Glutamatergic neuron (in vitro differentiated cells): ENCODE data around the gene PDCL2. TPM values are rescaled to one million over a fixed set of nuclear protein-coding genes. Genes with fewer than 3 reads are reported as not detected.
"Not testable (repeated sequence)": the region's sequence is repeated elsewhere in the genome, so short reads cannot be mapped to it uniquely, and the experiment has no call there.

Experiments used
- DNase-seq: peaks from one replicate; pipeline ENCODE4 v3.0.0; 2022
- H3K27ac Mint-ChIP-seq: one replicate; pipeline ENCODE4 v1.8.0; 2020; ENCODE audit warnings: mild to moderate bottlenecking, mixed read lengths, inconsistent platforms; ENCODE audit not compliant: unreplicated experiment
- H3K27me3 Mint-ChIP-seq: one replicate; pipeline ENCODE4 v1.8.0; 2020; ENCODE audit warnings: mild to moderate bottlenecking, moderate library complexity, mixed read lengths, inconsistent platforms; ENCODE audit not compliant: unreplicated experiment
- H3K36me3 Mint-ChIP-seq: one replicate; pipeline ENCODE4 v1.8.0; 2020; ENCODE audit warnings: mild to moderate bottlenecking, mixed read lengths, inconsistent platforms; ENCODE audit not compliant: unreplicated experiment
- H3K4me1 Mint-ChIP-seq: one replicate; pipeline ENCODE4 v1.8.0; 2020; ENCODE audit warnings: mild to moderate bottlenecking, low read depth, mixed read lengths, inconsistent platforms; ENCODE audit not compliant: unreplicated experiment
- H3K4me3 Mint-ChIP-seq: one replicate; pipeline ENCODE4 v1.8.0; 2020; ENCODE audit warnings: mild to moderate bottlenecking, mixed read lengths, inconsistent platforms; ENCODE audit not compliant: unreplicated experiment
- H3K9me3 Mint-ChIP-seq: one replicate; pipeline ENCODE4 v1.8.0; 2020; ENCODE audit warnings: mild to moderate bottlenecking, moderate library complexity, mixed read lengths, inconsistent platforms; ENCODE audit not compliant: unreplicated experiment
- total RNA-seq: library from RNA; stranded (reverse); fragmentation: NEBNext Ultra II Directional; extraction: Animal tissue kit (Norgen Biotek cat#: 25700); gene quantifications from one replicate; pipeline ENCODE4 v1.2.1, GENCODE V29; 2021; ENCODE audit not compliant: unreplicated experiment
- TF ChIP-seq, protein P1 (sequence below): fragments of 200-600 bp; sonication (generic); IDR thresholded peaks from one replicate; pipeline ENCODE4 v1.5.0; 2021; ENCODE audit not compliant: partially characterized antibody, unreplicated experiment

Gene PDCL2
- total RNA-seq, 1 donor from 2014 or later = not detected

DNA sequence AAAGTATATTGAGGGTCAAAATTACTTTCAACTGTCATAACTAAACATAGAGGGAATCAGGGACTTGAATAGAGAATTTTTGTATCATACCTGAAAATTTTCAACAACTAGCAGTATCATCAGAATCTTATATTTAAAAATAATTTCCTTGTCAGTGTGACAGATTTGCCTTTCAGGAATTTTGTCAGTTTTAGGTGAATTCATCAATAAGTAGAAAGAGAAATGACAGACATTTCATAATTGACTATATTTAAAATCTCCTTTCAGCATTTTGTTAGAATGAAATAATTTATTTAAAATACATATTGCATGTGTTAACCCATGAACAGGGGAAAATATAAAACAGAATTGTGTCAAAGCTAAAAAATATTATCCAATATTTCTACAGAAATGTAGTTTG lies 8.6 kb upstream of the PDCL2 start:
- no peak overlapping the region for H3K4me3 Mint-ChIP-seq
- H3K27me3 Mint-ChIP-seq = no peaks in the 10 kb centered on the region
- H3K36me3 Mint-ChIP-seq = no peaks in the 10 kb centered on the region
- no peak for DNase-seq
- H3K27ac Mint-ChIP-seq = no peak overlapping the region
- no peaks in the 10 kb centered on the region for H3K4me1 Mint-ChIP-seq
- no peaks in the 10 kb centered on the region for H3K9me3 Mint-ChIP-seq
- TF ChIP-seq, protein P1, sequence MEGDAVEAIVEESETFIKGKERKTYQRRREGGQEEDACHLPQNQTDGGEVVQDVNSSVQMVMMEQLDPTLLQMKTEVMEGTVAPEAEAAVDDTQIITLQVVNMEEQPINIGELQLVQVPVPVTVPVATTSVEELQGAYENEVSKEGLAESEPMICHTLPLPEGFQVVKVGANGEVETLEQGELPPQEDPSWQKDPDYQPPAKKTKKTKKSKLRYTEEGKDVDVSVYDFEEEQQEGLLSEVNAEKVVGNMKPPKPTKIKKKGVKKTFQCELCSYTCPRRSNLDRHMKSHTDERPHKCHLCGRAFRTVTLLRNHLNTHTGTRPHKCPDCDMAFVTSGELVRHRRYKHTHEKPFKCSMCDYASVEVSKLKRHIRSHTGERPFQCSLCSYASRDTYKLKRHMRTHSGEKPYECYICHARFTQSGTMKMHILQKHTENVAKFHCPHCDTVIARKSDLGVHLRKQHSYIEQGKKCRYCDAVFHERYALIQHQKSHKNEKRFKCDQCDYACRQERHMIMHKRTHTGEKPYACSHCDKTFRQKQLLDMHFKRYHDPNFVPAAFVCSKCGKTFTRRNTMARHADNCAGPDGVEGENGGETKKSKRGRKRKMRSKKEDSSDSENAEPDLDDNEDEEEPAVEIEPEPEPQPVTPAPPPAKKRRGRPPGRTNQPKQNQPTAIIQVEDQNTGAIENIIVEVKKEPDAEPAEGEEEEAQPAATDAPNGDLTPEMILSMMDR = no peak

DNA sequence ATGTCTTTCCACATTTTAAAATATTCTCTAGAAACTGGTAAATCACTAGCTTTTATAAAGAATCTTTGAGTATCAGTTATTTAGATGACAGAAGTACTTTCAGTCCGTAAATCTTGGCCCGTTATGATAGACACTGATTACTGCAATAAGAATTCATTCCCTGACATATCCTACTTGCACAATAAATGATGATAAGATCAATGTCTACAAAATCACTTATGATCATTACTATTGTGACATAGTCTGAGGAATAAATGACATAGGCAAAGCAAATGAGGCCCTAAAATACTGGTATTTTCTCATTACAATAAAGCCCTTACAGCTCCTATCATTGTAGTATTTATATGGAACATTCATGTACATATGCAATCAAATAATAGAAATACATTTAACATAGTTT lies 6.6 kb upstream of the PDCL2 start:
- no peak overlapping the region for H3K4me3 Mint-ChIP-seq
- DNase-seq = no peak
- no peaks in the 10 kb centered on the region for H3K9me3 Mint-ChIP-seq
- H3K27me3 Mint-ChIP-seq = no peaks in the 10 kb centered on the region
- TF ChIP-seq, protein P1 = no peak
- no peaks in the 10 kb centered on the region for H3K36me3 Mint-ChIP-seq
- H3K4me1 Mint-ChIP-seq = no peaks in the 10 kb centered on the region
- H3K27ac Mint-ChIP-seq = no peak overlapping the region

DNA sequence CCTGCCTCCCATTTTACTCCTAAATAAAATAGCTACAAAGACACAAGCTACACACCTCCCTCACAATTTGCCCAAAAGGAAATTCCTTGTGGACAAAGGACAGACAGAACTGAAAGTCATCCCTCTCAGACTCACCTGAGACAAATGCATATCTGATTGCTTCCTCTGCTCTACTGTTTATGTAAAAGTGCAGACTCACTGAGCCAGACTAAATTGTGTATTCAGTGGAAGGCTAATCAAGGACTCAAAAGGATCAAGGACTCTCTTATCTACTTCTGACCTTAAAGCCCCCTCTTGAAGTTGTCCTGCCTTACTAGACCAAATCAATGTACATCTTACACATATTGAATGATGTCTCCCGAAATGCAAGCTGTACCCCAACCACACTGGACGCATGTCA lies 3.9 kb downstream of the PDCL2 start:
- no peak for DNase-seq
- no peaks in the 10 kb centered on the region for H3K27me3 Mint-ChIP-seq
- TF ChIP-seq, protein P1 = no peak
- H3K4me3 Mint-ChIP-seq = no peak overlapping the region
- no peak overlapping the region for H3K27ac Mint-ChIP-seq
- H3K9me3 Mint-ChIP-seq = peaks cover 3% of the 10 kb centered on the region
- peaks cover 17% of the 10 kb centered on the region for H3K36me3 Mint-ChIP-seq
- H3K4me1 Mint-ChIP-seq = no peaks in the 10 kb centered on the region

DNA sequence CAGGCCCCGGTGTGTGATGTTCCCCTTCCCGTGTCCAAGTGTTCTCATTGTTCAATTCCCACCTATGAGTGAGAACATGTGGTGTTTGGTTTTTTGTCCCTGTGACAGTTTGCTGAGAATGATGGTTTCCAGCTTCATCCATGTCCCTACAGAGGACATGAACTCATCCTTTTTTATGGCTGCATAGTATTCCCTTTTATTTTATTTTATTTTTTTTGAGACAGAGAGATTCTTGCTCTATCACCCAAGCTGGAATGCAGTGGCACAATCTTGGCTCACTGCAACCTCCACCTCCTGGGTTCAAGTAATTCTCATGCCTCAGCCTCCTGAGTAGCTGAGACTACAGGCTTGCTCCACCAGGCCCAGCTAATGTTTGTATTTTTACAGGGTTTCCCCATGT lies 9.3 kb downstream of the PDCL2 start:
- not testable (repeated sequence) for H3K27ac Mint-ChIP-seq, H3K27me3 Mint-ChIP-seq, H3K4me3 Mint-ChIP-seq, DNase-seq, H3K4me1 Mint-ChIP-seq, H3K9me3 Mint-ChIP-seq
- H3K36me3 Mint-ChIP-seq = peaks cover 12% of the 10 kb centered on the region

DNA sequence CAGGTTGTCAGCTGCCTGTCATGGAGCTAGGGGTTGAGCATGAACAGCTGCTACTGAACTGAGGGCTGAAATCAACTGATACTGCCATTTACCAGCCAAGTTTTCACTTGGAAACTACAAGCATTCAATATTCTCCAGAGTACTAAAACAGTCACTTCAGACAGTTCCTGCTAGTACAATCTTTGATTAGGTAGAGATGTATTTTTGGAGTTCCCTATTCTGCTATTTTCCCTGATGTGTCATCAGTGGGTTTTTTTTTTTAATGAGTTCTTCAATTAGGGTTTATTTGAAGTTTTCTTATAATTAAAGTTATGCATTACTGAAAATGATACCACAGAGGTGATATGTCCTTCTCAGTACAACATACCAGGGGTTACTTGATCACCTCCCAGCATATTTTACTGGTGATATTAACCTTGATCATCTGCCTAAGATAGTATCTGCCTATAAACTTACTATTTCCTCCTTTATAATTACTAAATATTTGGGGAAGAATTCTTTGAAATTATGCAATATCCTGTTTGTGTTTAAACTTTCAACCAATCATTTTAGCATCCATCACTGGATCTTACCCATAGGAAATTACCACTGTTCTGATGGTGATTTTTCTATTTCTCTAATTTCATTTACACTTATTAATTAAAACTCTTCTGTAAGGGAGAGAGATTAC lies 13.6 kb downstream of the PDCL2 start:
- H3K4me1 Mint-ChIP-seq = no peaks in the 10 kb centered on the region
- H3K4me3 Mint-ChIP-seq = no peak overlapping the region
- H3K27me3 Mint-ChIP-seq = no peaks in the 10 kb centered on the region
- DNase-seq = no peak
- no peak overlapping the region for H3K27ac Mint-ChIP-seq
- H3K36me3 Mint-ChIP-seq = peaks cover 35% of the 10 kb centered on the region
- TF ChIP-seq, protein P1 = no peak
- H3K9me3 Mint-ChIP-seq = peaks cover 8% of the 10 kb centered on the region
